ACC112 (cell line): ENCODE results near the gene PDE4B.

Source experiments
- H2AFZ ChIP-seq: fragments of 200-600 bp; sonication (generic); one replicate; pipeline ENCODE4 v1.6.0; 2017; ENCODE audit warnings: antibody characterized with exemption, low read length; ENCODE audit not compliant: unreplicated experiment
- H3K27ac ChIP-seq: fragments of 200-600 bp; sonication (generic); 2 replicates; pipeline ENCODE4 v1.5.1; 2014; ENCODE audit warnings: low read depth, mild to moderate bottlenecking, antibody characterized with exemption, low read length, moderate library complexity
- H3K27me3 ChIP-seq: fragments of 200-600 bp; sonication (generic); 2 replicates; pipeline ENCODE4 v1.6.1; 2014; ENCODE audit warnings: mild to moderate bottlenecking, antibody characterized with exemption, low read length, moderate library complexity, mixed read lengths; ENCODE audit not compliant: insufficient read depth
- H3K36me3 ChIP-seq: fragments of 200-600 bp; sonication (generic); 2 replicates; pipeline ENCODE4 v1.6.1; 2016; ENCODE audit warnings: mild to moderate bottlenecking, antibody characterized with exemption, low read length, moderate library complexity, mixed read lengths; ENCODE audit not compliant: insufficient read depth
- H3K4me1 ChIP-seq: fragments of 200-600 bp; sonication (generic); one replicate; pipeline ENCODE4 v1.6.1; 2016; ENCODE audit warnings: low read length, mixed read lengths; ENCODE audit not compliant: insufficient read depth, unreplicated experiment, control insufficient read depth
- H3K4me3 ChIP-seq: fragments of 200-600 bp; sonication (generic); 2 replicates; pipeline ENCODE4 v1.5.1; 2014; ENCODE audit warnings: mild to moderate bottlenecking, low read depth, low read length
- H3K79me2 ChIP-seq: fragments of 200-600 bp; sonication (generic); one replicate; pipeline ENCODE4 v1.6.0; 2016; ENCODE audit warnings: low read length; ENCODE audit not compliant: control insufficient read depth, unreplicated experiment, insufficient read depth

The PDE4B gene

GRCh38 chr1:66245691-66246090, 453.0 kb downstream of the PDE4B start:
- Histone ChIP-seq H3K4me1 (peaks cover 14% of the 10 kb centered on the region), H3K79me2 (no peaks in the 10 kb centered on the region), H2AFZ (no peak overlapping the region), H3K4me3 (no peak overlapping the region), H3K27ac (no peak overlapping the region), H3K27me3 (no peaks in the 10 kb centered on the region), H3K36me3 (no peaks in the 10 kb centered on the region)

GRCh38 chr1:66246351-66247269, 453.9 kb downstream of the PDE4B start:
- H2AFZ ChIP-seq: no peak overlapping the region
- no peaks in the 10 kb centered on the region for H3K36me3 ChIP-seq
- H3K4me3 ChIP-seq: no peak overlapping the region
- no peaks in the 10 kb centered on the region for H3K27me3 ChIP-seq
- no peak overlapping the region for H3K27ac ChIP-seq
- peaks cover 14% of the 10 kb centered on the region for H3K4me1 ChIP-seq
- H3K79me2 ChIP-seq: no peaks in the 10 kb centered on the region

GRCh38 chr1:66247415-66248208, 454.9 kb downstream of the PDE4B start:
- no peak overlapping the region for H3K27ac ChIP-seq
- no peak overlapping the region for H2AFZ ChIP-seq
- H3K36me3 ChIP-seq: no peaks in the 10 kb centered on the region
- peaks cover 14% of the 10 kb centered on the region for H3K4me1 ChIP-seq
- no peaks in the 10 kb centered on the region for H3K27me3 ChIP-seq
- no peak overlapping the region for H3K4me3 ChIP-seq
- H3K79me2 ChIP-seq: no peaks in the 10 kb centered on the region

- no peak overlapping the region for H3K27ac ChIP-seq
- no peaks in the 10 kb centered on the region for H3K27me3 ChIP-seq
- H3K36me3 ChIP-seq: no peaks in the 10 kb centered on the region
- no peaks in the 10 kb centered on the region for H3K79me2 ChIP-seq
- H3K4me3 ChIP-seq: no peak overlapping the region
- no peak overlapping the region for H2AFZ ChIP-seq
- H3K4me1 ChIP-seq: peaks cover 8% of the 10 kb centered on the region
Observed at GRCh38 chr1:66248257-66248656, 455.6 kb downstream of the PDE4B start.

- Histone ChIP-seq H3K27me3 (no peaks in the 10 kb centered on the region), H3K79me2 (no peaks in the 10 kb centered on the region), H2AFZ (no peak overlapping the region), H3K4me3 (no peak overlapping the region), H3K27ac (no peak overlapping the region), H3K36me3 (no peaks in the 10 kb centered on the region), H3K4me1 (peaks cover 3% of the 10 kb centered on the region)
Observed at GRCh38 chr1:66248746-66249145, 456.1 kb downstream of the PDE4B start.

- Histone ChIP-seq H2AFZ (no peak overlapping the region), H3K27ac (peak overlapping the region; percentile 16; the same call in 1 of the 2 replicates), H3K4me3 (no peak overlapping the region), H3K4me1 (no peaks in the 10 kb centered on the region), H3K27me3 (no peaks in the 10 kb centered on the region), H3K36me3 (no peaks in the 10 kb centered on the region), H3K79me2 (no peaks in the 10 kb centered on the region)
Observed at GRCh38 chr1:66250075-66250474, 457.4 kb downstream of the PDE4B start.

GRCh38 chr1:66250478-66250877, 457.8 kb downstream of the PDE4B start:
- Histone ChIP-seq H3K27ac (peak overlapping the region; percentile 21; the same call in 1 of the 2 replicates), H3K4me1 (no peaks in the 10 kb centered on the region), H3K79me2 (no peaks in the 10 kb centered on the region), H3K27me3 (no peaks in the 10 kb centered on the region), H2AFZ (no peak overlapping the region), H3K36me3 (no peaks in the 10 kb centered on the region), H3K4me3 (no peak overlapping the region)

- no peak overlapping the region for H2AFZ ChIP-seq
- no peaks in the 10 kb centered on the region for H3K4me1 ChIP-seq
- H3K27me3 ChIP-seq: no peaks in the 10 kb centered on the region
- no peak overlapping the region for H3K4me3 ChIP-seq
- no peaks in the 10 kb centered on the region for H3K36me3 ChIP-seq
- H3K27ac ChIP-seq: no peak overlapping the region; the same call in 1 of the 2 replicates
- H3K79me2 ChIP-seq: no peaks in the 10 kb centered on the region
Observed at GRCh38 chr1:66251546-66251945, 458.9 kb downstream of the PDE4B start.

- H3K36me3 ChIP-seq: no peaks in the 10 kb centered on the region
- no peaks in the 10 kb centered on the region for H3K27me3 ChIP-seq
- H3K27ac ChIP-seq: no peak overlapping the region
- H3K4me3 ChIP-seq: no peak overlapping the region
- no peaks in the 10 kb centered on the region for H3K4me1 ChIP-seq
- H3K79me2 ChIP-seq: no peaks in the 10 kb centered on the region
- H2AFZ ChIP-seq: no peak overlapping the region
Observed at GRCh38 chr1:66253330-66253921, 460.7 kb downstream of the PDE4B start.

- Histone ChIP-seq H3K36me3 (no peaks in the 10 kb centered on the region), H3K27ac (no peak overlapping the region), H3K4me1 (no peaks in the 10 kb centered on the region), H3K4me3 (no peak overlapping the region), H3K79me2 (no peaks in the 10 kb centered on the region), H3K27me3 (no peaks in the 10 kb centered on the region), H2AFZ (no peak overlapping the region)
Observed at GRCh38 chr1:66254785-66255184, 462.1 kb downstream of the PDE4B start.
